Heart left ventricle (tissue), 16 donors: ENCODE results near the gene KRT26. TPM values are rescaled to one million over a fixed set of nuclear protein-coding genes. Genes with fewer than 3 reads are reported as not detected.

Source experiments
- ATAC-seq, 4 donors: fragments of 200-7000 bp; cut with Tn5 transposase; one replicate each; pipeline ENCODE4 v1.9.1; 2020 to 2022; ENCODE audit warnings: moderate library complexity in 4 of 4, mild to moderate bottlenecking in 3 of 4, moderate number of reproducible peaks in 1 of 4
- DNase-seq, 5 donors: peaks; one replicate each; pipeline ENCODE4 v3.0.0-alpha.2; 2020
- H3K27ac ChIP-seq, 12 donors: fragments of 200-600 bp; sonication (generic) in 4 of 12; one replicate each; pipeline versions ENCODE4 v1.5.0 to v1.8.0; 2016 to 2022; ENCODE audit warnings: mild to moderate bottlenecking in 2 of 12
- H3K27me3 ChIP-seq, 9 donors: fragments of 200-600 bp; sonication (generic) in 2 of 9; one replicate each; pipeline versions ENCODE4 v1.5.1 to v1.8.0; 2016 to 2022; ENCODE audit warnings: mild to moderate bottlenecking in 3 of 9
- H3K36me3 ChIP-seq, 9 donors: fragments of 200-600 bp; sonication (generic) in 2 of 9; one replicate each; pipeline versions ENCODE4 v1.5.0 to v1.8.0; 2018 to 2022; ENCODE audit warnings: mild to moderate bottlenecking in 2 of 9
- H3K4me1 ChIP-seq, 12 donors: fragments of 200-600 bp; sonication (generic) in 4 of 12; one replicate each; pipeline versions ENCODE4 v1.5.0 to v1.8.0; 2016 to 2022; ENCODE audit warnings: mild to moderate bottlenecking in 3 of 12
- H3K4me3 ChIP-seq, 12 donors: fragments of 200-600 bp; sonication (generic) in 4 of 12; one replicate each; pipeline versions ENCODE4 v1.5.0 to v1.8.0; 2017 to 2022; ENCODE audit warnings: mild to moderate bottlenecking in 9 of 12, moderate library complexity in 4 of 12
- H3K9me3 ChIP-seq, 12 donors: fragments of 200-600 bp; sonication (generic) in 4 of 12; one replicate each; pipeline versions ENCODE4 v1.5.0 to v1.8.0; 2016 to 2022; ENCODE audit warnings: mild to moderate bottlenecking in 1 of 12
- POLR2A ChIP-seq, 2 donors: fragments of 450-650 bp; IDR thresholded peaks; one replicate each; pipeline ENCODE4 v1.6.1; 2017; ENCODE audit warnings: antibody characterized with exemption in 2 of 2, mild to moderate bottlenecking in 2 of 2, moderate library complexity in 2 of 2
- WGBS, 4 donors: extraction: QIAGEN DNeasy Blood & Tissue Kit in 2 of 4; methylation state at CpG; one replicate each; pipeline versions ENCODE4 v1.1.5 to v1.1.7; 2013 to 2018; 5-methylcytosine and 5-hydroxymethylcytosine counted together
- intact Hi-C, 10 donors: fragments of 100-400 bp; cut with DNase I; formaldehyde crosslinking; loops; one replicate each; pipeline versions ENCODE4 v1.11.1 to v1.14.2; 2022
- polyA plus RNA-seq, 2 donors: library from polyadenylated mRNA; stranded (reverse); fragments of 200-250 nt; gene quantifications; one replicate each; pipeline ENCODE4 v1.2.3, GENCODE V29; 2013
- total RNA-seq, 9 donors: library from RNA; depleted of rRNA in 2 of 9; stranded (reverse); fragments of >200 nt in 2 of 9; fragmentation: NEBNext Ultra II Directional in 3 of 9; extraction: Animal tissue kit (Norgen Biotek cat#: 25700) in 3 of 9; gene quantifications; one replicate each; pipeline versions ENCODE4 v1.1.0 to v1.2.4, GENCODE V29; 2016 to 2023
- TF ChIP-seq, protein P1 (sequence below), 12 donors: fragments of 200-600 bp; sonication (generic) in 4 of 12; IDR thresholded peaks; one replicate each; pipeline versions ENCODE4 v1.5.0 to v1.8.0; 2018 to 2022; ENCODE audit warnings: antibody characterized with exemption in 12 of 12, mild to moderate bottlenecking in 5 of 12
- donor health status: ischemic (EF 13 %, LVEDD 7.1; RV severe dilation, severe dysfunction).
- donor health status: healthy with polysubstance abuse.
- donor health status: DM: no; HTN: yes; CAD: no.
- donor health status: DM: no; HTN: no; CAD: no.
- donor health status: ischemic (EF 25% LVEDD 6.9; RV normal size, moderate dysfunction).
- donor health status: ischemic (EF 25% LVEDD 5.7; RV mildly dilated, moderate dysfunction).
- donor health status: healthy.
- donor health status: DM: yes; HTN: yes; CAD: no.
- donor health status: ischemic (EF 35%, LVEDD 5.7; RV mildly dilated, moderate dysfunction).
- donor health status: nonischemic (EF 11% LVEDD 7.7; RV severe dilation, severe dysfunction).
- donor health status: DM: yes; HTN: yes; CAD: no.
- donor health status: PGD.
- donor health status: ischemic (EF 29% LVEDD 5.4; RV normal size, mild dysfunction).
- donor health status: nonischemic (EF 23%, LVEDD 6.1; RV moderate dilation, normal function).

Gene KRT26
- total and polyA plus RNA-seq, 11 donors = not detected

- ATAC-seq = peak; percentile 46 to 78 (median 66)
- Histone ChIP-seq H3K27ac (peak overlapping the region; percentile 82 to 97 (median 93)), H3K4me3 (peak overlapping the region in 11 of 12 donors; percentile 52 to 95 (median 67)), H3K27me3 (no peaks in the 10 kb centered on the region), H3K4me1 (peaks cover 0 to 31% (median 14%) of the 10 kb centered on the region in 12 donors), H3K9me3 (no peaks in the 10 kb centered on the region), H3K36me3 (peaks cover 0 to 20% (median 9%) of the 10 kb centered on the region in 9 donors)
- WGBS, 4 donors = 42 to 47% (median 45%) methylated on average over 9 of the region's 9 CpGs
- intact Hi-C loops = loop anchor here in 1 of 10 donors (10.0 kb wide), 1 partner anchor 85 kb away; no protein-coding TSS in a partner anchor
- no peak for TF ChIP-seq POLR2A (IDR thresholded peaks at IDR 0.05)
- TF ChIP-seq, protein P1, sequence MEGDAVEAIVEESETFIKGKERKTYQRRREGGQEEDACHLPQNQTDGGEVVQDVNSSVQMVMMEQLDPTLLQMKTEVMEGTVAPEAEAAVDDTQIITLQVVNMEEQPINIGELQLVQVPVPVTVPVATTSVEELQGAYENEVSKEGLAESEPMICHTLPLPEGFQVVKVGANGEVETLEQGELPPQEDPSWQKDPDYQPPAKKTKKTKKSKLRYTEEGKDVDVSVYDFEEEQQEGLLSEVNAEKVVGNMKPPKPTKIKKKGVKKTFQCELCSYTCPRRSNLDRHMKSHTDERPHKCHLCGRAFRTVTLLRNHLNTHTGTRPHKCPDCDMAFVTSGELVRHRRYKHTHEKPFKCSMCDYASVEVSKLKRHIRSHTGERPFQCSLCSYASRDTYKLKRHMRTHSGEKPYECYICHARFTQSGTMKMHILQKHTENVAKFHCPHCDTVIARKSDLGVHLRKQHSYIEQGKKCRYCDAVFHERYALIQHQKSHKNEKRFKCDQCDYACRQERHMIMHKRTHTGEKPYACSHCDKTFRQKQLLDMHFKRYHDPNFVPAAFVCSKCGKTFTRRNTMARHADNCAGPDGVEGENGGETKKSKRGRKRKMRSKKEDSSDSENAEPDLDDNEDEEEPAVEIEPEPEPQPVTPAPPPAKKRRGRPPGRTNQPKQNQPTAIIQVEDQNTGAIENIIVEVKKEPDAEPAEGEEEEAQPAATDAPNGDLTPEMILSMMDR (IDR thresholded peaks at IDR 0.05) = no peak
- peak in 2 of 5 donors; percentile 24 to 48 for DNase-seq
Measured at GRCh38 chr17:40819528-40820125, 47.6 kb upstream of the KRT26 start.

GRCh38 chr17:40818733-40819527 is 46.9 kb upstream of the KRT26 start:
- intact Hi-C loops = loop anchor here in 1 of 10 donors (10.0 kb wide), 1 partner anchor 86 kb away; no protein-coding TSS in a partner anchor
- Histone ChIP-seq H3K4me1 (peaks cover 0 to 31% (median 14%) of the 10 kb centered on the region in 12 donors), H3K27me3 (no peaks in the 10 kb centered on the region), H3K9me3 (no peaks in the 10 kb centered on the region), H3K4me3 (peak overlapping the region; percentile 52 to 95 (median 66)), H3K27ac (peak overlapping the region; percentile 82 to 97 (median 93)), H3K36me3 (peaks cover 0 to 20% (median 9%) of the 10 kb centered on the region in 9 donors)
- DNase-seq (peak; percentile 83 to 92 (median 85)), ATAC-seq (peak; percentile 85 to 96 (median 92))
- WGBS, 4 donors = 1% methylated on average over 47 to 73 of the region's 73 CpGs
- TF ChIP-seq POLR2A (IDR thresholded peaks at IDR 0.05) = peak in 1 of 2 donors; percentile 71
- TF ChIP-seq, protein P1 (IDR thresholded peaks at IDR 0.05) = no peak

DNA sequence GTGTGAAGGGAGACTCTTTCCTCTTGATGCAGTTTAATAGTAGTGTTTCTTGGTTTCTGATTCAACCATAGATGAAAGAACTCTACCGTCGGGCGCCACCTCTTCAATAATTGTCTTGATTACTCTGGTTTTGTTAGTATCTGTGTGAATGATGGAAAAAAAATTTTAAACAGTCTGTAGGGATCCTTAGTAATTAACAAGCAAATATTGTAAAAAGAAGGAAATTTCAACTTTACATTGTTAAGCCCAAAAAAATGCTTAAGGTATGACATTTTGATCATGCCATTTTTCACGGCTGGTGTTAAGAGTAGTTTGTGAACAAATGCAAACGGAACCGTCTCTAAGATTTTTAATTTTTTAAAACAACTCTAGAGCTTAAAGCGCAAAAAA is 46.3 kb upstream of the KRT26 start:
- Histone ChIP-seq H3K4me3 (peak overlapping the region; percentile 52 to 95 (median 66)), H3K9me3 (no peaks in the 10 kb centered on the region), H3K4me1 (peaks cover 0 to 31% (median 14%) of the 10 kb centered on the region in 12 donors), H3K27me3 (no peaks in the 10 kb centered on the region), H3K36me3 (peaks cover 0 to 20% (median 9%) of the 10 kb centered on the region in 9 donors), H3K27ac (peak overlapping the region; percentile 82 to 97 (median 93))
- ATAC-seq (no peak), DNase-seq (no peak)
- intact Hi-C loops = loop anchor here in 1 of 10 donors (10.0 kb wide), 1 partner anchor 86 kb away; no protein-coding TSS in a partner anchor
- WGBS, 4 donors = 14 to 29% (median 23%) methylated on average over 7 of the region's 7 CpGs
- TF ChIP-seq, protein P1 (IDR thresholded peaks at IDR 0.05) = no peak
